ENCODE measurements around the gene NTN1. TPM values are rescaled to one million over a fixed set of nuclear protein-coding genes. Genes with fewer than 3 reads are reported as not detected.

The NTN1 gene
- total RNA-seq, 1 experiment from 2014 or later = 1.2 TPM

DNA sequence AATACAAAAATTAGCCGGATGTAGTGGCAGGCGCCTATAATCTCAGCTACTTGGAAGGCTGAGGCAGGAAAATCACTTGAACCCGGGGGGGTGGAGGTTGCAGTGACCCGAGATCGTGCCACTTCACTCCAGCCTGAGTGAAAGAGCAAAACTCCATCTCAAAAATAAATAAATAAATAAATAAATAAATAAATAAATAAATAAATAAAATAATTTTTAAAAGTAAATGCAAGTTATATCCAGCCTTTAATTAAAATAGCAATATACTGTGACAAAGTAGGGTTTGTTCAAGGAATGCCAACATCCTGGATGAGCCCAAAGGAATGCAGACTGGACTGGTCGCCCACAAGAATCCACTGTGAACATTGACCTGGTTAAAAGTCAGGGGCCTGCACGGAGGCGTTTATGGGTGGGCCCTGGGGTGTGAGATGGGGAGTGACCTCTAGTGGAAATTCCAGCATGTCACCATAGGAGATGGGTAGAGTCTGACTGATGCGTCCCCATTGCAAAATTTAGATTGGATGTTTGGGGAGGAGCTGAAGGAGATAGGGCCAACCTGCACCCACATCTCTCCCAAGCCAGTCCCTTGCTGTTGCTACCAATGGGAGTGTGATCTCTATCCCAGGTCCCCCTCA lies 46.1 kb upstream of the NTN1 start:
- no peak overlapping the region for H3K9ac ChIP-seq (ENCODE audit: extremely low read depth, insufficient read length, low read length)
- no peak for DNase-seq
- H3K18ac ChIP-seq (ENCODE audit: insufficient read length, low read depth, low read length) = no peak overlapping the region
- no peaks in the 10 kb centered on the region for H3K4me1 ChIP-seq (ENCODE audit: insufficient read depth, low read length)
- no CpG with 5 or more reads among the region's 9 CpGs for WGBS (ENCODE audit: extremely low coverage, insufficient read length, low lambda C conversion rate)
- no peaks in the 10 kb centered on the region for H4K20me1 ChIP-seq (ENCODE audit: control insufficient read depth, insufficient read depth, insufficient read length)
- H3K9me3 Mint-ChIP-seq = peaks cover 19 to 21% of the 10 kb centered on the region in 2 experiments
- H3K27ac ChIP-seq (ENCODE audit: insufficient read length, low read depth, low read length) = no peak overlapping the region
- H4K8ac ChIP-seq (replicated peaks; ENCODE audit: insufficient read length, low read depth, low read length) = no peak overlapping the region
- H2BK120ac ChIP-seq (ENCODE audit: low read depth, low read length, poor library complexity, severe bottlenecking) = no peak overlapping the region
- H3K36me3 Mint-ChIP-seq (ENCODE audit: insufficient read depth in 1 of 3, low read depth in 3 of 3) = peaks cover 0 to 12% (median 1%) of the 10 kb centered on the region in 3 experiments; a peak in 3 of 7 replicates
- H3K4me1 Mint-ChIP-seq = no peaks in the 10 kb centered on the region
- no peak overlapping the region for H2AK5ac ChIP-seq (ENCODE audit: insufficient read length, low read length)
- H2BK20ac ChIP-seq (ENCODE audit: low read depth, low read length, poor library complexity, severe bottlenecking) = no peak overlapping the region
- no peak overlapping the region for H2BK5ac ChIP-seq (ENCODE audit: insufficient read length, low read length)
- no peak overlapping the region for H3T11ph ChIP-seq (ENCODE audit: low read length)
- H3K79me2 ChIP-seq (ENCODE audit: insufficient read depth, low read length) = no peaks in the 10 kb centered on the region
- H4K91ac ChIP-seq (ENCODE audit: insufficient read length, low read depth, low read length) = no peak overlapping the region
- H3K27ac Mint-ChIP-seq = no peak overlapping the region
- no peaks in the 10 kb centered on the region for H3K27me3 ChIP-seq (ENCODE audit: insufficient read depth, low read length)
- H3K14ac ChIP-seq (ENCODE audit: insufficient read depth, low read length) = no peak overlapping the region
- H3K79me1 ChIP-seq (ENCODE audit: insufficient read depth, low read depth, low read length, poor library complexity, severe bottlenecking) = no peaks in the 10 kb centered on the region
- H3K23me2 ChIP-seq (ENCODE audit: insufficient read length, low read depth, low read length, poor library complexity, severe bottlenecking) = no peaks in the 10 kb centered on the region
- no peak overlapping the region for H3K56ac ChIP-seq (ENCODE audit: insufficient read length, low read depth, low read length)
- H2BK15ac ChIP-seq (ENCODE audit: low read depth, low read length) = no peak overlapping the region
- TF ChIP-seq, protein P1, sequence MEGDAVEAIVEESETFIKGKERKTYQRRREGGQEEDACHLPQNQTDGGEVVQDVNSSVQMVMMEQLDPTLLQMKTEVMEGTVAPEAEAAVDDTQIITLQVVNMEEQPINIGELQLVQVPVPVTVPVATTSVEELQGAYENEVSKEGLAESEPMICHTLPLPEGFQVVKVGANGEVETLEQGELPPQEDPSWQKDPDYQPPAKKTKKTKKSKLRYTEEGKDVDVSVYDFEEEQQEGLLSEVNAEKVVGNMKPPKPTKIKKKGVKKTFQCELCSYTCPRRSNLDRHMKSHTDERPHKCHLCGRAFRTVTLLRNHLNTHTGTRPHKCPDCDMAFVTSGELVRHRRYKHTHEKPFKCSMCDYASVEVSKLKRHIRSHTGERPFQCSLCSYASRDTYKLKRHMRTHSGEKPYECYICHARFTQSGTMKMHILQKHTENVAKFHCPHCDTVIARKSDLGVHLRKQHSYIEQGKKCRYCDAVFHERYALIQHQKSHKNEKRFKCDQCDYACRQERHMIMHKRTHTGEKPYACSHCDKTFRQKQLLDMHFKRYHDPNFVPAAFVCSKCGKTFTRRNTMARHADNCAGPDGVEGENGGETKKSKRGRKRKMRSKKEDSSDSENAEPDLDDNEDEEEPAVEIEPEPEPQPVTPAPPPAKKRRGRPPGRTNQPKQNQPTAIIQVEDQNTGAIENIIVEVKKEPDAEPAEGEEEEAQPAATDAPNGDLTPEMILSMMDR (conservative IDR thresholded peaks at IDR 0.05) = no peak
- H3K4me3 Mint-ChIP-seq = no peak overlapping the region
- H2BK12ac ChIP-seq (ENCODE audit: insufficient read length, low read depth, low read length) = no peak overlapping the region
- no peaks in the 10 kb centered on the region; the same call in 1 of the 2 replicates for H3K27me3 Mint-ChIP-seq (ENCODE audit: low read depth)
- no peak overlapping the region for H3K4me2 ChIP-seq (ENCODE audit: insufficient read depth, insufficient read length, low read length)
- no peak overlapping the region for H2AFZ ChIP-seq (ENCODE audit: low read length)
- no peak overlapping the region for H3K4ac ChIP-seq (ENCODE audit: low read depth, low read length)
- no peak overlapping the region for H3K23ac ChIP-seq (ENCODE audit: insufficient read length, low read depth, low read length)
- no peaks in the 10 kb centered on the region for H3K9me3 ChIP-seq (ENCODE audit: control insufficient read depth, low read depth, low read length)
- no peak overlapping the region for H4K5ac ChIP-seq (ENCODE audit: insufficient read length, low read depth, low read length)
